Motor neuron (in vitro differentiated cells): Measurements from ENCODE around the gene IFNE. TPM values are rescaled to one million over a fixed set of nuclear protein-coding genes. Genes with fewer than 3 reads are reported as not detected.

Experiments used
- ATAC-seq, 8 experiments: fragments of 200-7000 bp; cut with Tn5 transposase; replicated peaks in 6 of 8; 2 replicates each; pipeline ENCODE4 v1.8.0; 2021; ENCODE audit warnings: mild to moderate bottlenecking in 8 of 8, moderate library complexity in 8 of 8
- H3K27ac ChIP-seq, 2 donors: fragments of 250-450 bp; sonication (Bioruptor Pico); 2 replicates each; pipeline ENCODE4 v1.9.0; 2021; ENCODE audit warnings: antibody characterized with exemption in 2 of 2, mild to moderate bottlenecking in 2 of 2, moderate library complexity in 1 of 2
- H3K4me1 ChIP-seq, 2 donors: fragments of 250-450 bp; sonication (Bioruptor Pico); replicated peaks in 1 of 2; 2 replicates each; pipeline ENCODE4 v1.6.1; 2021; ENCODE audit warnings: antibody characterized with exemption in 2 of 2, mild to moderate bottlenecking in 2 of 2, moderate library complexity in 1 of 2
- H3K4me3 ChIP-seq, 5 donors: fragments of 250-450 bp; sonication (Bioruptor Pico); 2 replicates each; pipeline ENCODE4 v1.9.0; 2021; ENCODE audit warnings: antibody characterized with exemption in 5 of 5, mild to moderate bottlenecking in 5 of 5, moderate library complexity in 4 of 5
- WGBS, 10 experiments: fragments of 450-650 bp; shearing (Covaris generic); methylation state at CpG; one replicate each; pipeline ENCODE4 v1.0.0; 2022; 5-methylcytosine and 5-hydroxymethylcytosine counted together
- in situ Hi-C, 9 experiments: fragments of 400-800 bp; cut with MboI; loops; one replicate each; pipeline ENCODE4 v1.15.0; 2021; ENCODE audit warnings: low sequenced_read_pairs in 9 of 9, low pct_unique_long_range_greater_than_20kb in 2 of 9; ENCODE audit not compliant: unreplicated experiment in 9 of 9
- total RNA-seq, 8 experiments: library from RNA; unstranded; fragments of 300-600 nt; gene quantifications; 2 replicates each; pipeline versions ENCODE4 v1.2.3 to v1.2.4, GENCODE V29; 2022

IFNE gene, protein sequence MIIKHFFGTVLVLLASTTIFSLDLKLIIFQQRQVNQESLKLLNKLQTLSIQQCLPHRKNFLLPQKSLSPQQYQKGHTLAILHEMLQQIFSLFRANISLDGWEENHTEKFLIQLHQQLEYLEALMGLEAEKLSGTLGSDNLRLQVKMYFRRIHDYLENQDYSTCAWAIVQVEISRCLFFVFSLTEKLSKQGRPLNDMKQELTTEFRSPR
- 1 to 10 TPM in 1 of 8 experiments, not detected in 7; 1.2 TPM for total RNA-seq

DNA sequence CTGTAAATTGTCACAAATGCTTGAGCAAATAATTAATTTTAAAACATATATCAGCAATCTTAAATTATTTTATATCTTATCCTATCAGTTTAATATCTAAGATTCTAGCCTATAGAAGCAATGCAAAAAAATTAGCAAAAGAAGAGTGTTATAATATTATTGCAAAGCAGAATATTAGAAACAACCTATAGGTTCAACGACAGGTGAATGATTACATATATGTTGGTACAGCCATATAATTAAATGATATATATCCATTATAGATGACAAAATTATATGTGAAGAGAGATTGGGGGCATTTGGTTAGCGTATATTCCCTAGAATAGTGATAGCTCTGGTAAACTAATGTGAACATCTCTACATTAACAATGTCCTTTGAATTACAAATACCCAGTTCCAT, at the start of gene IFNE:
IFNE (minus strand) TSS at position 101 of the 400 bp plus-strand sequence. CDS start 619 bp downstream, outside the sequence.
- in situ Hi-C loops = no loop called here
- H3K27ac ChIP-seq = no peak within 1 kb of the TSS
- ATAC-seq = no peak
- 70 to 100% (median 82%) methylated on average over 1 to 2 of the region's 2 CpGs for WGBS, 10 experiments
- no peaks in the 10 kb centered on the region for H3K4me1 ChIP-seq
- no peak within 1 kb of the TSS for H3K4me3 ChIP-seq

DNA sequence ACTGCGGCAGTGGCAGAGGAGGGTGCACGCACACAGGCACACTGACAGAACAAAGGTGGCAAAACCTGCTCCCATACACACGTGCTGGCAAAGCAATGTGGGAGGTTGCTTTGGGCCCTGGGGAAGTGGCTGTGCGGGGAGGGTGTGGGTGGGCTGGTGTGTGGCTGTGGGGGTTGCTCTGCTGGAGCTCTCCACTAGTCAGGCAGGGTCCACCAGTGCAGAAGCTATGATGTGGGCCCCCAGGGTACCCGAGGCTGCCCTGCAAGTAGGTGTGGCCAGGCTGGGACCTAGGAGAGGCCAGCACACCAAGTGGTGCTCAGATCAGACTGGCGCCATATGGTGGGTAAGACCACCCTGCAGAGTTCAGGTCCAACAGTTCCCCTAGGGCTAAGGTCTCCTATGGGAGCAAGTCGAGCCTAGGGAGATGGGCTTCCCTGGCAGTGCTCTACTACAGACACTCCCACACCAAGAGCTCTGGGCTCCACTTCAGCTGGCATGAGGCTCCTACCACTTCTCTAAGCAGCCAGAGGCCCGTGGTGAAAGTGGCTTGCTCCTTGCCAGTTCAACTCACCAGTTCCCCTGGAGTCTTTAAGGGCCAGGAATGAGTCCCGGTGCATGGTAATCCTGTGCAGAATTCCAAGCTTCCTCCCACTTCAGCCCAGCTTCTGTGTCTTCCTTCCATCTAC, 46.2 kb upstream of the IFNE start:
- in situ Hi-C loops = no loop called here
- ATAC-seq = no peak
- Histone ChIP-seq H3K27ac (no peak overlapping the region), H3K4me1 (no peaks in the 10 kb centered on the region), H3K4me3 (no peak overlapping the region)
- WGBS, 10 experiments = 59 to 100% (median 97%) methylated on average over 1 to 3 of the region's 9 CpGs; no CpG with 5 or more reads in 6 of the 10 experiments

DNA sequence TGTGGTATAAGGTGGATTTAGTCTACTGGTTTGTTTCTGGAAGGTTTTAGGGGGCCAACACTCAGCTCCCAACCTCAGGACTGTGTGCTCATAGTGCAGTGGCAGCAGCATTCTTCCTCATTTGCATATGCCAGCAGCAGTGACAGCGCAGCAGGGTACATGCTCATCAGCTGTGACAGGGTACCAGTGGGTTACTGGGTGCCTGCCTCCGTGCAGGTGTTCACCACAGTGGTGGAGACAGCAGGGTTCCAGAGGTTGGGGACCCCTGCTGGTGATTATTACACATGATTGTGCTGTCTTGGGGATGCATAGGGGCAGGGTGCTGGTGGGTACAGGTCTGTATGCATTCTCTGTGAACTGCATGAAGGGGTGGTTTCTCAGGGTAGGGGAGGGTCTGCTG, 45.5 kb upstream of the IFNE start:
- no peaks in the 10 kb centered on the region for H3K4me1 ChIP-seq
- H3K4me3 ChIP-seq = no peak overlapping the region
- in situ Hi-C loops = no loop called here
- ATAC-seq = no peak
- whole genome bisulfite sequencing, 10 experiments = 86 to 100% (median 100%) methylated on average over 1 of the region's 2 CpGs; no CpG with 5 or more reads in 7 of the 10 experiments
- no peak overlapping the region for H3K27ac ChIP-seq

DNA sequence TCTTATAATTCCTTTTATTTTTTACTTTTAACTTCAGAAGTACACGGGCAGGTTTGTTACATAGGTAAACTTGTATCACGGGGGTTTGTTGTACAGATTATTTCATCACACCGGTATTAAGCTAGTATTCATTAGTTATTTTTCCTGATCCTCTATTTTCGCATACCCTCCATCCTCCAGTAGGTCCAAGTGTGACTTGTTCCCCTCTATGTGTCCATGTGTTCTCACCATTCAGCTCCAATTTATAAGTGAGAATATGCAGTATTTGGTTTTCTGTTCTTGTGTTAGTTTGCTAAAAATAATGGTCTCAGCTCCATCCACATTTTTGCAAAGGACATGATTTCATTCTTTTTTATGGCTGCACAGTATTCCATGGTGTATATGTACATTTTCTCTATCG, 43.1 kb upstream of the IFNE start:
- 83 to 100% (median 93%) methylated on average over 2 to 5 of the region's 5 CpGs; no CpG with 5 or more reads in 1 of the 10 experiments for whole genome bisulfite sequencing, 10 experiments
- H3K4me1 ChIP-seq = no peaks in the 10 kb centered on the region
- no peak overlapping the region for H3K4me3 ChIP-seq
- ATAC-seq = no peak
- H3K27ac ChIP-seq = no peak overlapping the region
- in situ Hi-C loops = no loop called here

DNA sequence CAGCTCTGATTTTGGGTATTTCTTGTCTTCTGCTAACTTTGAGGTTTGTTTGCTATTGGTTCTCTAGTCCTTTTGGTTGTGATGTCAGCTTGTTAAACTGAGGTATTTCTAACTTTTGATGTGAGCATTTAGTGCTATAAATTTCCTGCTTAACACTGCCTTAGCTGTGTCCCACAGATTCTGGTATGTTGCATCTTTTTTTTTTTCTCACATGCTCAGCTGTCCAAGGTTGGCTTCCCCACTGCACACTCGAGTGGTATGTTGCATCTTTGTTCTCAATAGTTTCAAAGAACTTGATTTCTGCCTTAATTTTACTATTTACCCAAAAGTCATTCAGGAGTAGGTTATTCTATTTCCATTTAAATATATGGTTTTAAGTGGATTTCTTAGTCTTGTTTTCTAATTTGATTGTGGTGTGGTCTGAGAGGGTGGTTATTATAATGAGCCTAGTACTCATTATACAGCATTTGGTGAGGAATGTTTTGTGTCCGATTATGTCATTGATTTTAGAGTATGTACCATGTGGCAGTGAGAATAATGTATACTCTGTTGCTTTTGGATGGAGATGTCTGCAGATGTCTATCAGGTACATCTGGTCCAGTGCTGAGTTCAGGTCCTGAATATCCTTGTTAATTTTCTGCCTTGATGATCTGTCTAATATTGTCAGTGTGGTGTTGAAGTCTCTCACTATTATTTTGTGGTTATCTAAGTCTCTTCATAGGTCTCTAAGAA, 42.2 kb upstream of the IFNE start:
- in situ Hi-C loops = loop anchor here in 1 of 9 experiments (25.0 kb wide), 1 partner anchor 238 kb away; no protein-coding TSS in a partner anchor
- Histone ChIP-seq H3K4me3 (no peak overlapping the region), H3K27ac (no peak overlapping the region), H3K4me1 (no peaks in the 10 kb centered on the region)
- WGBS, 10 experiments = 17 to 93% (median 76%) methylated on average over 1 to 2 of the region's 2 CpGs
- no peak for ATAC-seq

DNA sequence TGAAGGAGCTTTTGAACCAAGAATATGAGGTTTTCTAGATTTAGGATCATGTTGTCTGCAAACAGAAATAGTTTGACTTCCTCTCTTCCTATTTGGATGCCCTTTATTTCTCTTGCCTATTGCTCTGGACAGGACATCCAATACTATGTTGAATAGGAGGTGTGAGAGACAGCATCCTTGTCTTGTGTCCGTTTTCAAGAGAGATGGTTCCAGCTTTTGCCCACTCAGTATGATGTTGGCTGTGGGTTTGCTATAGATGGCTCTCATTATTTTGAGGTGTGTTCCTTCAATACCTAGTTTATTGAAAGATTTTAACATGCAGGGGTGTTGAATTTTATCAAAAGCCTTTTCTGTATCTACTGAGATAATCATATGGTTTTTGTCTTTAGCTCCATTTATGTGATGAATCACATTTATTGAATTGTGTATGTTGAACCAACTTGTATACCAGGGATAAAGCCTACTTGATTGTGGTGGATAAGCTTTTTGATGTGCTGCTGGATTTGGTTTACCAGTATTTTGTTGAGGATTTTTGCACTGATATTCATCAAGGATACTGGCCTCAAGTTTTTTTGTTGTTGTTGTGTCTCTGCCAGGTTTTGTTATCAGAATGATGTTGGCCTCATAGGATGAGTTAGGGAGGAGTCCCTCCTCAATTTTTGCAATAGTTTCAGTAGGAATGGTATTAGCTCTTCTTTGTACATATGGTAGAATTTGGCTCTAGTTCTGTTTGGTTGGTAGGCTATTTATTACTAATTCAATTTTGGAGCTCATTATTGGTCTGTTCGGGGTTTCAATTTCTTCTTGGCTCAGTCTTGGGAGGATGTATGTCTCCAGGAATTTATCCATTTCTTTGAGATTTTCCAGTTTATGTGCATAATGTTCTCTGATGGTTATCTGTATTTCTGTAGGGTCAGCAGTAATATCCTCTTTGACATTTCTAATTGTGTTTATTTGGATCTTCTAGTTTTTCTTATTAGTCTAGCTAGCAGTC, 41.2 kb upstream of the IFNE start:
- no peaks in the 10 kb centered on the region for H3K4me1 ChIP-seq
- H3K27ac ChIP-seq = no peak overlapping the region
- H3K4me3 ChIP-seq = no peak overlapping the region
- in situ Hi-C loops = loop anchor here in 1 of 9 experiments (25.0 kb wide), 1 partner anchor 239 kb away; no protein-coding TSS in a partner anchor
- no peak for ATAC-seq
- 37 to 100% (median 75%) methylated on average over 1 to 2 of the region's 2 CpGs for WGBS, 10 experiments

DNA sequence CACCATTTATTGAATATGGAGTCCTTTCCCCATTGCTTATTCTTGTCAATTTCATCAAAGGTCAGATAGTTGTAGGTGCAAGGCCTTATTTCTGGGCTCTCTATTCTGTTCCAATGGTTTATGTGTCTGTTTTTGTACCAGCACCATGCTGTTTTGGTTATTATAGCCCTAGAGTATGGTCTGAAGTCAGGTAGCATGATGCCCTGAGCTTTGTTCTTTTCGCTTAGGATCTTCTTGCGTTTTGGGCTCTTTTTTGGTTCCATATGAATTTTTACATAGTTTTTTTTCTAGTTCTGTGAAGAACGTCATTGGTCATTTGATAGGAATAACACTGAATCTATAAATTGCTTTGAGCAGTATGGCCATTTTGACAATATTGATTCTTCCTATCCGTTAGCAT, 40.2 kb upstream of the IFNE start:
- no peak overlapping the region for H3K27ac ChIP-seq
- in situ Hi-C loops = loop anchor here in 1 of 9 experiments (25.0 kb wide), 1 partner anchor 240 kb away; no protein-coding TSS in a partner anchor
- no peak for ATAC-seq
- WGBS, 10 experiments = 68 to 100% (median 91%) methylated on average over 1 to 4 of the region's 4 CpGs
- H3K4me3 ChIP-seq = no peak overlapping the region
- H3K4me1 ChIP-seq = no peaks in the 10 kb centered on the region

DNA sequence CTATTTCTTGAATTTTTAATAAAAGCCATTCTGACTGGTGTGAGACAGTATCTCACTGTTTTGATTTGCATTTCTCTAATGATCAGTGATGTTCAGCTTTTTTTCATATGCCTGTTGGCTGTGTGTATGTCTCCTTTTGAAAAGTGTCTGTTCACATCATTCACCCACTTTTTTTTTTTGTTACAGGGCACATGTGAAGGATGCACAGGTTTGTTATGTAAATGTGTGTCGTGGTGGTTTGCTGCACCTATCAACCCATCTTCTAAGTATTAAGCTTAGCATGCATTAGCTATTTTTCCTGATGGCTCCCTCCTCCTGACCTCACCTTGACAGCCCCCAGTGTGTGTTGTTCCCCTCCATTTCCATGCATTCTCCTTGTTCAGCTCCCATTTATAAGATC, 39.3 kb upstream of the IFNE start:
- in situ Hi-C loops = loop anchor here in 1 of 9 experiments (25.0 kb wide), 1 partner anchor 241 kb away; no protein-coding TSS in a partner anchor
- H3K4me3 ChIP-seq = no peak overlapping the region
- no peak for ATAC-seq
- no peak overlapping the region for H3K27ac ChIP-seq
- WGBS, 10 experiments = 50 to 100% (median 67%) methylated on average over 1 of the region's 1 CpG; no CpG with 5 or more reads in 5 of the 10 experiments
- no peaks in the 10 kb centered on the region for H3K4me1 ChIP-seq

DNA sequence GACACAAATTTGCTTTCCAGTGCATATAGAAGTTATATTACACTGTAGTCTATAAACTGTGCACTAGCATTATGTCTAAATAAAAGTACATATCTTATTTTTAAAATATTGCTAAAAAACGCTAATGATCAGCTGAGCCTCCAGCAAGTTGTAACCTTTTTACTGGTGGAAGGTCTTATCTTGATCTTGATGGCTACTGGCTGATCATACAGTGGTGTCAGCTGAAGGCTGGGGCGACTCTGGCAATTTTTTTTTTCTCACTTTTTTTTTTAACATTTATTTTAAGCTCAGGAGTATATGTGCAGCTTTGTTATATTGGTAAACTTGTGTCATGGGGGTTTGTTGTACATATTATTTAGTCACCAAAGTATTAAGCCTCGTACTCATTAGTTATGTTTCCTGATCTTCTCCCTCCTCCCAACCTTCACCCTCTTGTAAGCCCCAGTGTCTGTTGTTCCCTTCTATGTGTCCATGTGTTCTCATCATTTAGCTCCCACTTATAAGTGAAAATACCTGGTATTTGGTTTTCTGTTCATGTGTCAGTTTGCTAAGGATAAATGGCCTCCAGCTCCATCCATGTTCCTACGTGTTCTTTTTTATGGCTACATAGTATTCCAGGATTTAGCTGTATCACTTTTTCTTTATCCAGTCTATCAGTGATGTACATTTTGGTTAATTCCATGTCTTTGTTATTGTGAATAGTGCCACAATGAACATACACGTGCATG, 38.6 kb upstream of the IFNE start:
- Histone ChIP-seq H3K4me1 (no peaks in the 10 kb centered on the region), H3K27ac (no peak overlapping the region), H3K4me3 (no peak overlapping the region)
- in situ Hi-C loops = loop anchor here in 1 of 9 experiments (25.0 kb wide), 1 partner anchor 242 kb away; no protein-coding TSS in a partner anchor
- 44 to 95% (median 82%) methylated on average over 1 to 5 of the region's 5 CpGs for WGBS, 10 experiments
- ATAC-seq = no peak

DNA sequence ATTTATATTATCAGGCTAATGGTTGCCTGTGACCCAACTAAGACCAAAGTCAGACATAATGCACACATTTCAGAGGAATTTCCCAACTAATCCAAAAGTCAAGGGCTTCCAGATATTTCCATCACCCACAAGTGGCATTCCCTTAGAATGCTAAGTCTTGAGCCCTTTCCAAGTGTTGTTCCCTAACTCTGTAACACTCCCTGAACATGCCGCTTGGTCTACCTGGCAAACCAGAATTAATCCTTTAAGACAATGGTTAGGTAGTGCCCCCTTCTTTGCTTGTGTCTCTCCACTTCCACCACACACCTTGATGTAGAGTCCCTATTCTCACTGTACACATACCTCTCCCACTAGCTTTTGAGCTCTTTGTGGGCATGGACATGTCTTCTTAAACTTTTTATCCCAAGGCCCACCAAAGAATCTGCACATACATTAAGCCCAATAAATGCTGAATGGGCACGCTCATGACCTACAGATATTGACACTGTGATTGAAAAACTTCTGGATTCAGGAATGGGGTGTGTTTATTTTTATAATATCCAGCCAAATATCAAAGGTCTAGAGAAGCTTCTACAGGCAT, 37.8 kb upstream of the IFNE start:
- Histone ChIP-seq H3K4me3 (no peak overlapping the region), H3K4me1 (no peaks in the 10 kb centered on the region), H3K27ac (no peak overlapping the region)
- in situ Hi-C loops = loop anchor here in 1 of 9 experiments (25.0 kb wide), 1 partner anchor 242 kb away; no protein-coding TSS in a partner anchor
- no peak for ATAC-seq
- 80 to 100% (median 100%) methylated on average over 1 to 2 of the region's 2 CpGs; no CpG with 5 or more reads in 5 of the 10 experiments for WGBS, 10 experiments

DNA sequence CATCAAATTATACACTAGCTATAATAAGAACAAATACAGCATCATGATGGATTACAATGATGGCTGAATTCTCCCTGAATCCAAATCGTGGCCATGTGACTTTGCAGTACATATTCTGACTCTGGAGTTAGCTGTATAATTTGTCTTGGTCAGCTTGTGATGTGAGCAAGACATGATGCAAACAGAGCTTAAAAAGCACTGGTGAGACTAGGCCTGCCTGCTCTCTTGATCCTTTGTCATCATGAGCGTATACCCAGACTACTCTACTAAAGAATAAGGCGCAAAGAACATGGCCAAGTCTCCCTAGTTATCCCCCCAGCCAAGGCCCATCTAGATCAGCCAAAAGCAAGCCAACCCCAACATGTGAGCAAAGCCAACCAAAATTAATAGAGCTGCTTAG, 34.7 kb upstream of the IFNE start:
- in situ Hi-C loops = loop anchor here in 1 of 9 experiments (25.0 kb wide), 1 partner anchor 246 kb away; no protein-coding TSS in a partner anchor
- WGBS, 10 experiments = 57 to 100% (median 84%) methylated on average over 1 to 3 of the region's 3 CpGs; no CpG with 5 or more reads in 4 of the 10 experiments
- no peaks in the 10 kb centered on the region for H3K4me1 ChIP-seq
- peak in 1 of 8 experiments; percentile 35 for ATAC-seq
- H3K27ac ChIP-seq = no peak overlapping the region
- no peak overlapping the region for H3K4me3 ChIP-seq
